H9 (cell line): ENCODE measurements around the gene WDPCP. TPM values are rescaled to one million over a fixed set of nuclear protein-coding genes. Genes with fewer than 3 reads are reported as not detected.

ENCODE experiments used
- DNase-seq: peaks from one replicate; pipeline ENCODE4 v3.0.0-alpha.2; 2017
- H2AFZ ChIP-seq: one replicate; pipeline ENCODE4 v1.6.1; 2013; ENCODE audit warnings: mild to moderate bottlenecking, low read length, control low read depth, moderate library complexity
- H2AK5ac ChIP-seq: 2 replicates; pipeline ENCODE4 v1.6.1; 2013; ENCODE audit warnings: low read length, control low read depth, mixed read lengths; ENCODE audit not compliant: insufficient read length
- H2BK120ac ChIP-seq: one replicate; pipeline ENCODE4 v1.6.1; 2013; ENCODE audit warnings: low read depth, mild to moderate bottlenecking, low read length, control low read depth, inconsistent platforms; ENCODE audit not compliant: poor library complexity, severe bottlenecking
- H2BK12ac ChIP-seq: 2 replicates; pipeline ENCODE4 v1.6.1; 2013; ENCODE audit warnings: low read length, control low read depth, mixed read lengths, low read depth; ENCODE audit not compliant: insufficient read length
- H2BK15ac ChIP-seq: 2 replicates; pipeline ENCODE4 v1.6.1; 2013; ENCODE audit warnings: low read depth, low read length, control low read depth
- H2BK20ac ChIP-seq: one replicate; pipeline ENCODE4 v1.6.1; 2013; ENCODE audit warnings: low read depth, mild to moderate bottlenecking, low read length, control low read depth, inconsistent platforms; ENCODE audit not compliant: poor library complexity, severe bottlenecking
- H2BK5ac ChIP-seq: 2 replicates; pipeline ENCODE4 v1.6.1; 2013; ENCODE audit warnings: low read length, control low read depth, mixed read lengths; ENCODE audit not compliant: insufficient read length
- H3K14ac ChIP-seq: 2 replicates; pipeline ENCODE4 v1.6.1; 2013; ENCODE audit warnings: low read length, control low read depth; ENCODE audit not compliant: insufficient read depth
- H3K18ac ChIP-seq: 2 replicates; pipeline ENCODE4 v1.6.1; 2013; ENCODE audit warnings: low read depth, mild to moderate bottlenecking, mixed read lengths, low read length, control low read depth; ENCODE audit not compliant: insufficient read length
- H3K23ac ChIP-seq: 2 replicates; pipeline ENCODE4 v1.6.1; 2013; ENCODE audit warnings: low read length, control low read depth, mixed read lengths, low read depth; ENCODE audit not compliant: insufficient read length
- H3K23me2 ChIP-seq: 2 replicates; pipeline ENCODE4 v1.6.1; 2013; ENCODE audit warnings: low read depth, mild to moderate bottlenecking, mixed read lengths, low read length, control low read depth; ENCODE audit not compliant: insufficient read length, poor library complexity, severe bottlenecking
- H3K27ac ChIP-seq: 2 replicates; pipeline ENCODE4 v1.5.1; 2013; ENCODE audit warnings: low read length, control low read depth, mixed read lengths, low read depth; ENCODE audit not compliant: insufficient read length
- H3K27me3 ChIP-seq: 2 replicates; pipeline ENCODE4 v1.6.1; 2013; ENCODE audit warnings: low read length, control low read depth, inconsistent platforms; ENCODE audit not compliant: insufficient read depth
- H3K4ac ChIP-seq: 2 replicates; pipeline ENCODE4 v1.6.1; 2013; ENCODE audit warnings: low read depth, mild to moderate bottlenecking, control low read depth, inconsistent platforms, low read length, moderate library complexity
- H3K4me1 ChIP-seq: 2 replicates; pipeline ENCODE4 v1.6.1; 2013; ENCODE audit warnings: low read length, control low read depth, inconsistent platforms; ENCODE audit not compliant: insufficient read depth
- H3K4me2 ChIP-seq: 2 replicates; pipeline ENCODE4 v1.6.1; 2013; ENCODE audit warnings: low read length, control low read depth, mixed read lengths; ENCODE audit not compliant: insufficient read length, insufficient read depth
- H3K56ac ChIP-seq: 2 replicates; pipeline ENCODE4 v1.6.1; 2013; ENCODE audit warnings: low read depth, mild to moderate bottlenecking, mixed read lengths, low read length, control low read depth; ENCODE audit not compliant: insufficient read length
- H3K79me1 ChIP-seq: 2 replicates; pipeline ENCODE4 v1.6.1; 2013; ENCODE audit warnings: low read depth, mild to moderate bottlenecking, moderate library complexity, low read length, control low read depth, inconsistent platforms; ENCODE audit not compliant: insufficient read depth, poor library complexity, severe bottlenecking
- H3K79me2 ChIP-seq: 2 replicates; pipeline ENCODE4 v1.6.1; 2013; ENCODE audit warnings: low read length, control low read depth, inconsistent platforms; ENCODE audit not compliant: insufficient read depth
- H3K9ac ChIP-seq: 2 replicates; pipeline ENCODE4 v1.6.1; 2013; ENCODE audit warnings: low read length, control low read depth, mixed read lengths; ENCODE audit not compliant: insufficient read length; ENCODE audit errors: extremely low read depth
- H3K9me3 ChIP-seq: one replicate; pipeline ENCODE4 v1.6.1; 2013; ENCODE audit warnings: low read depth, low read length, inconsistent platforms; ENCODE audit not compliant: control insufficient read depth
- H3T11ph ChIP-seq: one replicate; pipeline ENCODE4 v1.6.1; 2013; ENCODE audit warnings: mild to moderate bottlenecking, low read length, control low read depth, inconsistent platforms
- H4K20me1 ChIP-seq: one replicate; pipeline ENCODE4 v1.6.1; 2013; ENCODE audit not compliant: control insufficient read depth, insufficient read length, insufficient read depth
- H4K5ac ChIP-seq: 2 replicates; pipeline ENCODE4 v1.6.1; 2013; ENCODE audit warnings: low read depth, mild to moderate bottlenecking, mixed read lengths, low read length, control low read depth; ENCODE audit not compliant: insufficient read length
- H4K8ac ChIP-seq: replicated peaks from 2 replicates; pipeline ENCODE4 v1.6.1; 2013; ENCODE audit warnings: low read length, control low read depth, mixed read lengths, low read depth; ENCODE audit not compliant: insufficient read length
- H4K91ac ChIP-seq: 2 replicates; pipeline ENCODE4 v1.6.1; 2013; ENCODE audit warnings: low read depth, mild to moderate bottlenecking, moderate library complexity, mixed read lengths, low read length, control low read depth; ENCODE audit not compliant: insufficient read length
- H3K27ac Mint-ChIP-seq, 3 experiments: 2 replicates in 2 of 3; 3 replicates in 1 of 3; pipeline ENCODE4 v1.8.0; 2020 to 2021; ENCODE audit warnings: mixed read lengths in 3 of 3, mild to moderate bottlenecking in 1 of 3, moderate library complexity in 1 of 3
- H3K27me3 Mint-ChIP-seq: 2 replicates; pipeline ENCODE4 v1.8.0; 2021; ENCODE audit warnings: low read depth, mild to moderate bottlenecking, moderate library complexity, mixed read lengths
- H3K36me3 Mint-ChIP-seq, 3 experiments: 2 replicates in 2 of 3; 3 replicates in 1 of 3; pipeline ENCODE4 v1.8.0; 2020 to 2021; ENCODE audit warnings: low read depth in 3 of 3, mixed read lengths in 3 of 3; ENCODE audit not compliant: insufficient read depth in 1 of 3
- H3K4me1 Mint-ChIP-seq, 2 experiments: 2 replicates each; pipeline ENCODE4 v1.8.0; 2020; ENCODE audit warnings: mixed read lengths in 2 of 2
- H3K4me3 Mint-ChIP-seq, 2 experiments: 2 replicates in 1 of 2; 3 replicates in 1 of 2; pipeline ENCODE4 v1.8.0; 2020 to 2021; ENCODE audit warnings: mild to moderate bottlenecking in 2 of 2, mixed read lengths in 2 of 2, moderate library complexity in 1 of 2
- H3K9me3 Mint-ChIP-seq, 2 experiments: 2 replicates in 1 of 2; 3 replicates in 1 of 2; pipeline ENCODE4 v1.8.0; 2020; ENCODE audit warnings: mild to moderate bottlenecking in 2 of 2, mixed read lengths in 2 of 2, moderate library complexity in 1 of 2
- WGBS: extraction: QIAGEN DNeasy Blood & Tissue Kit; methylation state at CpG from one replicate; pipeline ENCODE4 v1.1.7; 2013; ENCODE audit warnings: missing lambda C conversion rate, low lambda C conversion rate, mixed read lengths; ENCODE audit not compliant: insufficient read length; ENCODE audit errors: extremely low coverage; 5-methylcytosine and 5-hydroxymethylcytosine counted together
- total RNA-seq: library from RNA; stranded (reverse); gene quantifications from 2 replicates; pipeline ENCODE4 v1.2.1, GENCODE V29; 2021
- TF ChIP-seq, protein P1 (sequence below): fragments of 200-600 bp; sonication (generic); conservative IDR thresholded peaks from 3 replicates; pipeline ENCODE4 v1.8.0; 2021; ENCODE audit warnings: antibody characterized with exemption, mild to moderate bottlenecking

Gene WDPCP
- total RNA-seq, 1 experiment from 2014 or later: 22.4 TPM

DNA sequence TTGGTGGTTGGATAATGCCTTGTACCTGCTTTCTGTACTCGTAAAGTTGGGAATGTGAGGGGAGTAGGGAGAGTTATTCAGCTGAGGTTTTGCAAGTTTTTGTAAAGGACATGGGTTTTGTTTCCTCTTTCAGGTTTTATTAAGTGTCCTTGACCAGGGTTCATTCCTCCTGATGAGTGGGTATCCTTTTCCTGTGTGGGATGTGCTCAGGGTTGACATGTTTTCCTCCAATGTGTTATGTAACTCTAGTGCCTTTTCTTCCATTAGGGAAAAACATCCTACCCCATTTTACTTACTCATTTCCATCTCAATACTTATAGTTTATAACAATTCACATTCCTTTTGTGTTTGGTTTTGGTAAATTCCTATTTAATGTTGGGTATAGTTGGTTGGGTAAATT lies 489.2 kb downstream of the WDPCP start:
- H3K9ac ChIP-seq: no peak overlapping the region
- no peak overlapping the region for H4K91ac ChIP-seq
- TF ChIP-seq, protein P1, sequence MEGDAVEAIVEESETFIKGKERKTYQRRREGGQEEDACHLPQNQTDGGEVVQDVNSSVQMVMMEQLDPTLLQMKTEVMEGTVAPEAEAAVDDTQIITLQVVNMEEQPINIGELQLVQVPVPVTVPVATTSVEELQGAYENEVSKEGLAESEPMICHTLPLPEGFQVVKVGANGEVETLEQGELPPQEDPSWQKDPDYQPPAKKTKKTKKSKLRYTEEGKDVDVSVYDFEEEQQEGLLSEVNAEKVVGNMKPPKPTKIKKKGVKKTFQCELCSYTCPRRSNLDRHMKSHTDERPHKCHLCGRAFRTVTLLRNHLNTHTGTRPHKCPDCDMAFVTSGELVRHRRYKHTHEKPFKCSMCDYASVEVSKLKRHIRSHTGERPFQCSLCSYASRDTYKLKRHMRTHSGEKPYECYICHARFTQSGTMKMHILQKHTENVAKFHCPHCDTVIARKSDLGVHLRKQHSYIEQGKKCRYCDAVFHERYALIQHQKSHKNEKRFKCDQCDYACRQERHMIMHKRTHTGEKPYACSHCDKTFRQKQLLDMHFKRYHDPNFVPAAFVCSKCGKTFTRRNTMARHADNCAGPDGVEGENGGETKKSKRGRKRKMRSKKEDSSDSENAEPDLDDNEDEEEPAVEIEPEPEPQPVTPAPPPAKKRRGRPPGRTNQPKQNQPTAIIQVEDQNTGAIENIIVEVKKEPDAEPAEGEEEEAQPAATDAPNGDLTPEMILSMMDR: no peak
- H3K23ac ChIP-seq: no peak overlapping the region
- H3K79me1 ChIP-seq: no peaks in the 10 kb centered on the region
- peaks cover 0 to 5% of the 10 kb centered on the region in 2 experiments; a peak in 2 of 4 replicates for H3K4me1 Mint-ChIP-seq
- H3K27ac Mint-ChIP-seq: peak overlapping the region in 1 of 3 experiments; percentile 27; a peak in 1 of 7 replicates
- H3K23me2 ChIP-seq: no peaks in the 10 kb centered on the region
- no peak overlapping the region for H2AFZ ChIP-seq
- H3K36me3 Mint-ChIP-seq: no peaks in the 10 kb centered on the region
- H2BK5ac ChIP-seq: no peak overlapping the region
- no peak overlapping the region for H3T11ph ChIP-seq
- H4K20me1 ChIP-seq: no peaks in the 10 kb centered on the region
- H2BK120ac ChIP-seq: no peak overlapping the region
- no peak overlapping the region for H4K8ac ChIP-seq
- no peak overlapping the region for H2BK12ac ChIP-seq
- H3K27ac ChIP-seq: no peak overlapping the region
- H3K4me1 ChIP-seq: no peaks in the 10 kb centered on the region
- no peak overlapping the region for H3K4me3 Mint-ChIP-seq
- no peak overlapping the region for H3K14ac ChIP-seq
- no peak overlapping the region for H3K18ac ChIP-seq
- H4K5ac ChIP-seq: no peak overlapping the region
- H3K4ac ChIP-seq: no peak overlapping the region
- peaks cover 2% of the 10 kb centered on the region; the same call in 1 of the 2 replicates for H3K27me3 Mint-ChIP-seq
- no peak overlapping the region for H2BK20ac ChIP-seq
- no peak overlapping the region for H3K4me2 ChIP-seq
- H3K27me3 ChIP-seq: no peaks in the 10 kb centered on the region
- H3K9me3 Mint-ChIP-seq: peaks cover 3 to 6% of the 10 kb centered on the region in 2 experiments; a peak in 4 of 5 replicates
- no peak overlapping the region for H2AK5ac ChIP-seq
- WGBS: no CpG with 5 or more reads among the region's 1 CpG
- H3K79me2 ChIP-seq: no peaks in the 10 kb centered on the region
- H3K9me3 ChIP-seq: no peaks in the 10 kb centered on the region
- DNase-seq: no peak
- H3K56ac ChIP-seq: no peak overlapping the region
- no peak overlapping the region for H2BK15ac ChIP-seq
